SK-N-SH treated with all-trans-retinoic acid at 6 μM for 48 hours (cell line): ENCODE data around the gene NR2F2.
A peak's percentile ranks its signal among the peaks of the same experiment; 100 is the strongest.

ENCODE experiments used
- ATAC-seq: fragments of 200-7000 bp; cut with Tn5 transposase; 3 replicates; pipeline ENCODE4 v1.9.1; 2020; ENCODE audit warnings: mild to moderate bottlenecking, moderate library complexity
- ARNTL ChIP-seq: fragments of 450-650 bp; formaldehyde crosslinking; IDR thresholded peaks from 2 replicates; pipeline ENCODE4 v1.5.0; 2020; ENCODE audit warnings: low read depth, mild to moderate bottlenecking, moderate library complexity, borderline replicate concordance
- BACH2 ChIP-seq: fragments of 250-450 bp; sonication (Bioruptor Pico); IDR thresholded peaks from 2 replicates; pipeline ENCODE4 v1.9.0; 2021; ENCODE audit warnings: mild to moderate bottlenecking, borderline replicate concordance
- CSDC2 ChIP-seq: fragments of 250-450 bp; sonication (Bioruptor Pico); IDR thresholded peaks from 2 replicates; pipeline ENCODE4 v1.5.0; 2020; ENCODE audit warnings: mild to moderate bottlenecking, moderate library complexity
- CSRNP3 ChIP-seq: fragments of 250-450 bp; sonication (Bioruptor Pico); IDR thresholded peaks from 2 replicates; pipeline ENCODE4 v1.5.1; 2021; ENCODE audit warnings: mild to moderate bottlenecking, moderate library complexity
- ESRRG ChIP-seq: fragments of 250-450 bp; sonication (Bioruptor Pico); IDR thresholded peaks from 2 replicates; pipeline ENCODE4 v1.6.1; 2021; ENCODE audit warnings: mild to moderate bottlenecking
- GLIS3 ChIP-seq: fragments of 250-450 bp; sonication (Bioruptor Pico); IDR thresholded peaks from 2 replicates; pipeline ENCODE4 v1.5.0; 2020; ENCODE audit warnings: mild to moderate bottlenecking, moderate library complexity
- OSR1 ChIP-seq: fragments of 250-450 bp; sonication (Bioruptor Pico); IDR thresholded peaks from 2 replicates; pipeline ENCODE4 v1.8.0; 2022; ENCODE audit warnings: moderate library complexity, mild to moderate bottlenecking, inconsistent platforms
- RARB ChIP-seq: fragments of 250-450 bp; sonication (Bioruptor Pico); IDR thresholded peaks from 2 replicates; pipeline ENCODE4 v1.8.0; 2021; ENCODE audit warnings: mild to moderate bottlenecking, moderate library complexity
- SNAI2 ChIP-seq: fragments of 250-450 bp; sonication (Bioruptor Pico); IDR thresholded peaks from 2 replicates; pipeline ENCODE4 v1.5.0; 2020; ENCODE audit warnings: mild to moderate bottlenecking, moderate library complexity
- TCF4 ChIP-seq: fragments of 250-450 bp; sonication (Bioruptor Pico); IDR thresholded peaks from 2 replicates; pipeline ENCODE4 v1.8.0; 2021; ENCODE audit warnings: mild to moderate bottlenecking, moderate library complexity, borderline replicate concordance
- TOX ChIP-seq: fragments of 250-450 bp; sonication (Bioruptor Pico); IDR thresholded peaks from 2 replicates; pipeline ENCODE4 v1.8.0; 2021; ENCODE audit warnings: mild to moderate bottlenecking, moderate library complexity, borderline replicate concordance
- ZFP3 ChIP-seq: fragments of 250-450 bp; sonication (Bioruptor Pico); IDR thresholded peaks from 2 replicates; pipeline ENCODE4 v1.5.0; 2020; ENCODE audit warnings: mild to moderate bottlenecking, moderate library complexity
- ZFP30 ChIP-seq: fragments of 450-650 bp; formaldehyde crosslinking; IDR thresholded peaks from 2 replicates; pipeline ENCODE4 v1.5.0; 2022; ENCODE audit warnings: mild to moderate bottlenecking, moderate library complexity
- ZNF565 ChIP-seq: fragments of 450-650 bp; formaldehyde crosslinking; conservative IDR thresholded peaks from 2 replicates; pipeline ENCODE4 v1.5.0; 2020; ENCODE audit warnings: low read depth, mild to moderate bottlenecking, moderate library complexity
- ZNF70 ChIP-seq: fragments of 450-650 bp; formaldehyde crosslinking; IDR thresholded peaks from 2 replicates; pipeline ENCODE4 v1.5.0; 2020; ENCODE audit warnings: mild to moderate bottlenecking, moderate library complexity
- ZNF8 ChIP-seq: fragments of 450-650 bp; formaldehyde crosslinking; IDR thresholded peaks from 2 replicates; pipeline ENCODE4 v1.5.0; 2020; ENCODE audit warnings: mild to moderate bottlenecking, moderate library complexity
- TF ChIP-seq, protein P1 (sequence below): fragments of 250-450 bp; sonication (Bioruptor Pico); IDR thresholded peaks from 2 replicates; pipeline ENCODE4 v1.8.0; 2020; ENCODE audit warnings: mild to moderate bottlenecking, moderate library complexity, borderline replicate concordance
- TF ChIP-seq, protein P2 (sequence below): fragments of 250-450 bp; sonication (Bioruptor Pico); IDR thresholded peaks from 2 replicates; pipeline ENCODE4 v1.5.0; 2020; ENCODE audit warnings: mild to moderate bottlenecking, moderate library complexity
- TF ChIP-seq, protein P3 (sequence below): fragments of 250-450 bp; sonication (Bioruptor Pico); IDR thresholded peaks from 2 replicates; pipeline ENCODE4 v1.8.0; 2021; ENCODE audit warnings: low read depth, mild to moderate bottlenecking, moderate library complexity, borderline replicate concordance

Gene NR2F2

DNA sequence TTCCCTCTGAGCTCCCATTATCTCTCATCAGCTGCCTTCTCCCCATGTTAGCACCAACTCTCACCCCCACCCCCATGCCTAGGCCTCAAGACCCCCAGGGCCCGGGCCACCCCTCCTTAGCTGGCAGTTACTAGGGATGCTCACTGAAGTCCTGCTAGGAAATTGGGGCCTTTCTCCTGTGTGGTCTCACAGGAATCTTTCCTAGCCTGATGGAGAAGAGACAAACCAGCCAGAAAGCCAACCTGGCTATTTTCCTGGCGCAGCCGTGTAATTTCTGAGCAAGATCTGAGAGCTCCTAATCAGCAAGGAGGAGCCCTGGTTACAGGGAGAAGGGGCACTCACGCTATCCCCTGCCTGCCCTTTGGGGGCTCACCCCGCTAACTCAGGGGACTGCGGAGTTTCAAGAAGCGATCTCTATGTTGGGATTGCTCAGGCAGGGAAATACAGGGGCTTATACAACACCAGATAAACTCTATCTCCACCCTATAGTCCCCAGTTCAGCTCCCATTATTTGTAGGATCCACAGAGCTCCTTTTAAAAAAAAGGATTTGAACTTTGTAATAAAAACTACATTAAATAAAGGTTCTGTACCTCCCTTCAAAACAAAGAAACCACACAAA lies 25.2 kb downstream of the NR2F2 start:
- TF ChIP-seq ZNF70 (CRISPR knock-in tag) (no peak), ESRRG (CRISPR knock-in tag) (no peak), RARB (CRISPR knock-in tag) (no peak), ZFP30 (no peak), ZNF565 (CRISPR knock-in tag) (no peak), TOX (CRISPR knock-in tag) (no peak), ZNF8 (CRISPR knock-in tag) (no peak), GLIS3 (no peak), ZFP3 (CRISPR knock-in tag) (no peak), BACH2 (CRISPR knock-in tag) (no peak), CSDC2 (CRISPR knock-in tag) (no peak), SNAI2 (CRISPR knock-in tag) (no peak), ARNTL (CRISPR knock-in tag) (no peak), CSRNP3 (CRISPR knock-in tag) (no peak), OSR1 (CRISPR knock-in tag) (no peak)
- TF ChIP-seq, protein P1, sequence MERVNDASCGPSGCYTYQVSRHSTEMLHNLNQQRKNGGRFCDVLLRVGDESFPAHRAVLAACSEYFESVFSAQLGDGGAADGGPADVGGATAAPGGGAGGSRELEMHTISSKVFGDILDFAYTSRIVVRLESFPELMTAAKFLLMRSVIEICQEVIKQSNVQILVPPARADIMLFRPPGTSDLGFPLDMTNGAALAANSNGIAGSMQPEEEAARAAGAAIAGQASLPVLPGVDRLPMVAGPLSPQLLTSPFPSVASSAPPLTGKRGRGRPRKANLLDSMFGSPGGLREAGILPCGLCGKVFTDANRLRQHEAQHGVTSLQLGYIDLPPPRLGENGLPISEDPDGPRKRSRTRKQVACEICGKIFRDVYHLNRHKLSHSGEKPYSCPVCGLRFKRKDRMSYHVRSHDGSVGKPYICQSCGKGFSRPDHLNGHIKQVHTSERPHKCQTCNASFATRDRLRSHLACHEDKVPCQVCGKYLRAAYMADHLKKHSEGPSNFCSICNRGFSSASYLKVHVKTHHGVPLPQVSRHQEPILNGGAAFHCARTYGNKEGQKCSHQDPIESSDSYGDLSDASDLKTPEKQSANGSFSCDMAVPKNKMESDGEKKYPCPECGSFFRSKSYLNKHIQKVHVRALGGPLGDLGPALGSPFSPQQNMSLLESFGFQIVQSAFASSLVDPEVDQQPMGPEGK (CRISPR knock-in tag): no peak
- TF ChIP-seq, protein P2, sequence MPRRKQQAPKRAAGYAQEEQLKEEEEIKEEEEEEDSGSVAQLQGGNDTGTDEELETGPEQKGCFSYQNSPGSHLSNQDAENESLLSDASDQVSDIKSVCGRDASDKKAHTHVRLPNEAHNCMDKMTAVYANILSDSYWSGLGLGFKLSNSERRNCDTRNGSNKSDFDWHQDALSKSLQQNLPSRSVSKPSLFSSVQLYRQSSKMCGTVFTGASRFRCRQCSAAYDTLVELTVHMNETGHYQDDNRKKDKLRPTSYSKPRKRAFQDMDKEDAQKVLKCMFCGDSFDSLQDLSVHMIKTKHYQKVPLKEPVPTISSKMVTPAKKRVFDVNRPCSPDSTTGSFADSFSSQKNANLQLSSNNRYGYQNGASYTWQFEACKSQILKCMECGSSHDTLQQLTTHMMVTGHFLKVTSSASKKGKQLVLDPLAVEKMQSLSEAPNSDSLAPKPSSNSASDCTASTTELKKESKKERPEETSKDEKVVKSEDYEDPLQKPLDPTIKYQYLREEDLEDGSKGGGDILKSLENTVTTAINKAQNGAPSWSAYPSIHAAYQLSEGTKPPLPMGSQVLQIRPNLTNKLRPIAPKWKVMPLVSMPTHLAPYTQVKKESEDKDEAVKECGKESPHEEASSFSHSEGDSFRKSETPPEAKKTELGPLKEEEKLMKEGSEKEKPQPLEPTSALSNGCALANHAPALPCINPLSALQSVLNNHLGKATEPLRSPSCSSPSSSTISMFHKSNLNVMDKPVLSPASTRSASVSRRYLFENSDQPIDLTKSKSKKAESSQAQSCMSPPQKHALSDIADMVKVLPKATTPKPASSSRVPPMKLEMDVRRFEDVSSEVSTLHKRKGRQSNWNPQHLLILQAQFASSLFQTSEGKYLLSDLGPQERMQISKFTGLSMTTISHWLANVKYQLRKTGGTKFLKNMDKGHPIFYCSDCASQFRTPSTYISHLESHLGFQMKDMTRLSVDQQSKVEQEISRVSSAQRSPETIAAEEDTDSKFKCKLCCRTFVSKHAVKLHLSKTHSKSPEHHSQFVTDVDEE (CRISPR knock-in tag): no peak
- ATAC-seq: no peak

DNA sequence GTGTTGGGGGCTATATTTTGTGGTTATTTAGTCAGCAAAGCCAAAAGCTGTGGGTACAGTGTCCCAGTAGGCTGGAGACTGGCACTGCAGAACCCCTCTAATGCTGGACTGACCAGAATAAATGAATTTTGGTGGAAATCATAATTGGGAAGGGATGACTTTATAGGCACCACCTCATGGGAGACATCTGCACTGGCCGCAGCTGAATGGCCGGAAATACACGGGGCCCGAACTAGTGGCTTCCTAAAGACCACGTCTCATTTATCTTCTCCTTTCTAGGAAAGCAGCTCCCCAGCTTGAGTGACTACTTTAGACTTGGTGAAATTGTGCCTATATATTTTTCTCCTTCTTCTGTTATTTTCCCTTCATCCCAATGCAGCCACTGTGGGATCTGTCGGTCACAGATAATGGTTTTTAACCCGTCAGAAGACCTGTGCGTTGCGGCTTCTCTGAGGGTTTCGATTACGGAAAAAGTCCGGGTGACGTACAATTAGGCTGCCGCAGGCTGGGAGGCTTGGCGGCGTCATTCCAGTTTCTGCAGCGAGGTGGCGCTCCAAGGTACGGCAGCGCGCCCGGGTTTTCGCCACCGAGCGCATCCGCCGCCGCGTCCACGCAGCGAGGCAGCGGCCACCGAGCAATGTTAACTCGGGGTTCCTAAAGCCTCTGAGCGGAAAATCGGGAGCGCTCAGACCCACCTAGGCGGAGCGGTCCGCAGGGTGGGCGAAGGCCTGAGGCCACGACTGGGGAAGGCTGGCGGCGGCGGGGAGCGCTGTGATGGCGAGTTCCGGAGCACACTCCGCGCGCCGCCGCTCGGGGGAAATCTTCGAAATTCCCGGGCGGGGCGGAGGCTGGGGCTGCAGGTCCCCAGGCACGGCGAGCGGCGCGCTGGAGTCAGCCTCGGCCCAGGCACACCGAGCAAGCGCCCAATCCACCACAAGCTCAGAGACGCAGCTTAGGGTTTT lies 26.3 kb downstream of the NR2F2 start:
- no peak for TF ChIP-seq RARB (CRISPR knock-in tag)
- no peak for TF ChIP-seq BACH2 (CRISPR knock-in tag)
- TF ChIP-seq, protein P2 (CRISPR knock-in tag): no peak
- no peak for TF ChIP-seq CSRNP3 (CRISPR knock-in tag)
- no peak for TF ChIP-seq SNAI2 (CRISPR knock-in tag)
- no peak for TF ChIP-seq ESRRG (CRISPR knock-in tag)
- no peak for TF ChIP-seq GLIS3
- no peak for TF ChIP-seq ZNF8 (CRISPR knock-in tag)
- no peak for TF ChIP-seq OSR1 (CRISPR knock-in tag)
- TF ChIP-seq ARNTL (CRISPR knock-in tag): no peak
- no peak for TF ChIP-seq TCF4 (CRISPR knock-in tag)
- TF ChIP-seq TOX (CRISPR knock-in tag): no peak
- no peak for TF ChIP-seq ZFP3 (CRISPR knock-in tag)
- TF ChIP-seq, protein P3, sequence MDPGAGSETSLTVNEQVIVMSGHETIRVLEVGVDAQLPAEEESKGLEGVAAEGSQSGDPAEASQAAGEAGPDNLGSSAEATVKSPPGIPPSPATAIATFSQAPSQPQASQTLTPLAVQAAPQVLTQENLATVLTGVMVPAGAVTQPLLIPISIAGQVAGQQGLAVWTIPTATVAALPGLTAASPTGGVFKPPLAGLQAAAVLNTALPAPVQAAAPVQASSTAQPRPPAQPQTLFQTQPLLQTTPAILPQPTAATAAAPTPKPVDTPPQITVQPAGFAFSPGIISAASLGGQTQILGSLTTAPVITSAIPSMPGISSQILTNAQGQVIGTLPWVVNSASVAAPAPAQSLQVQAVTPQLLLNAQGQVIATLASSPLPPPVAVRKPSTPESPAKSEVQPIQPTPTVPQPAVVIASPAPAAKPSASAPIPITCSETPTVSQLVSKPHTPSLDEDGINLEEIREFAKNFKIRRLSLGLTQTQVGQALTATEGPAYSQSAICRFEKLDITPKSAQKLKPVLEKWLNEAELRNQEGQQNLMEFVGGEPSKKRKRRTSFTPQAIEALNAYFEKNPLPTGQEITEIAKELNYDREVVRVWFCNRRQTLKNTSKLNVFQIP (CRISPR knock-in tag): no peak
- TF ChIP-seq CSDC2 (CRISPR knock-in tag): no peak
- TF ChIP-seq ZFP30: no peak
- no peak for TF ChIP-seq ZNF70 (CRISPR knock-in tag)
- TF ChIP-seq, protein P1 (CRISPR knock-in tag): no peak
- ATAC-seq: peak; percentile 80
